Measurements from ENCODE around the gene LRP8. TPM values are rescaled to one million over a fixed set of nuclear protein-coding genes. Genes with fewer than 3 reads are reported as not detected.

LRP8 gene
- total and polyA plus RNA-seq, 2 of the 13 experiments (the other 11 are each of a cell fraction or from before 2014, with no cell fraction given) = 17.3 to 17.4 TPM

DNA sequence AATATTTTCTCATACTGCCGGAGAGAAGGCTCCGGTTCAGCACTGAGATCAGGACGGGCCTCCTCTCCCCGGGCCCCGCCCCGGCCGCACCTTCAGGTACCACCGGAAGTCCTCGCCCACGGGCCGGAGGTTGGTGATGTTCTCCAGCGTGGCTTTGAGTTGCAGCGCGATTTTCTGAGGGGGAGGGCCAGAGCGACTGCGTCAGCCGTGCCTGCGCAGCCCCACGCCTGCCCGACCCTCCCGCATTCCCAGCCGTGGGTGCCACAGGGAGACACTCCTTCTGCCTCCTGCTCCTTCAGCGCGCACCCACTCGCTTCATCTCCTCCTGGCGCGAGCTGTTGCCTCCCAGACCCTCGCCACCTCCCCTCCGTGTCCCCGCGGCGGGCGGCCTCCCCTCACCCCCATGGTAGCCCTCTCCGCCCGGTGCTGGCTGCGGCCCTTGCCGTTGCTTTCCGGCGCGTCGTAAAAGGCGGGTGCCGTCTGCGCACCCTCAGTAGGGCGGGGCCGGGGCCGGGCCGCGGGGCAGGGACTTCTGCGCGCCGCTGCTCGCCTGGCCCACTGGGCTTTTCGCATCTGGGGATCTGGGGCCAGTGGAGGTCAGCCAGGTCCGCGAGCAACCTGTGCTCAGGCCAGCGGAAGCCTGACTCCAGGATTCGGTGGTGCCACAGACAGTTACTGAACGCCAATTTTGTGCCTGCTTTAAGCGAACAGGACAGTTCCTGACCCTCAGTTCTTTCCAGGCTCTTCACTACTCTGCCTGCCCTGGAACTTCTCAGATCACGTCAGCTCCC, 107.5 kb downstream of the LRP8 start, which contains the start of gene CZIB (continued):
- peak; percentile 98 for TF ChIP-seq ZBED4 (CRISPR knock-in tag; IDR thresholded peaks at IDR 0.05; ENCODE audit: borderline replicate concordance)
- TF ChIP-seq DNMT1 (CRISPR knock-in tag; IDR thresholded peaks at IDR 0.05) = peak; percentile 91
- no peak for TF ChIP-seq ZNF766 (CRISPR knock-in tag; IDR thresholded peaks at IDR 0.05; ENCODE audit: borderline replicate concordance)
- no peak for TF ChIP-seq TERF1 (CRISPR knock-in tag; IDR thresholded peaks at IDR 0.05)
- peak; percentile 73 for TF ChIP-seq GABPA (IDR thresholded peaks at IDR 0.05; ENCODE audit: low read depth, low read length)
- TF ChIP-seq GABPA (CRISPR knock-in tag; IDR thresholded peaks at IDR 0.05; ENCODE audit: low read depth) = peak; percentile 92
- TF ChIP-seq ZNF530 (CRISPR knock-in tag; IDR thresholded peaks at IDR 0.05; ENCODE audit: low read depth) = no peak
- peak; percentile 77; the same call in 1 of the 2 replicates for TF ChIP-seq ZNF317 (CRISPR knock-in tag; IDR thresholded peaks at IDR 0.05)
- peak; percentile 95; the same call in 1 of the 2 replicates for TF ChIP-seq NFKB2 (CRISPR knock-in tag; IDR thresholded peaks at IDR 0.05; ENCODE audit: borderline replicate concordance)
- peak; percentile 57; the same call in 1 of the 2 replicates for TF ChIP-seq ZNF607 (CRISPR knock-in tag; IDR thresholded peaks at IDR 0.05; ENCODE audit: borderline replicate concordance)
- peak; percentile 86; the same call in 1 of the 2 replicates for TF ChIP-seq ZNF513 (CRISPR knock-in tag; conservative IDR thresholded peaks at IDR 0.05)
- peak; percentile 95 for TF ChIP-seq ZBTB38 (CRISPR knock-in tag; IDR thresholded peaks at IDR 0.05)
- peak; percentile 95 for TF ChIP-seq BRD4 (CRISPR knock-in tag; IDR thresholded peaks at IDR 0.05)
- peak; percentile 96 to 97 for TF ChIP-seq POLR2A (IDR thresholded peaks at IDR 0.05; ENCODE audit: insufficient read depth in 1 of 2, low read depth in 2 of 2, low read length in 2 of 2)
- TF ChIP-seq NFATC3 (CRISPR knock-in tag; IDR thresholded peaks at IDR 0.05) = 0 out of 2 replicates have a peak, but pooled peaks have one; percentile 85
- peak; percentile 69; the same call in 1 of the 2 replicates for TF ChIP-seq ZNF879 (CRISPR knock-in tag; IDR thresholded peaks at IDR 0.05)
- TF ChIP-seq NR2F1 (CRISPR knock-in tag; IDR thresholded peaks at IDR 0.05) = peak; percentile 33 to 56; a peak in 2 of 4 replicates
- no peak; the same call in 1 of the 2 replicates for TF ChIP-seq DPF2 (CRISPR knock-in tag; IDR thresholded peaks at IDR 0.05; ENCODE audit: borderline replicate concordance, low read depth)
- 0 out of 2 replicates have a peak, but pooled peaks have one; percentile 76 for TF ChIP-seq RARG (CRISPR knock-in tag; IDR thresholded peaks at IDR 0.05; ENCODE audit: low read depth)
- peak; percentile 93 for TF ChIP-seq AGO2 (optimal IDR thresholded peaks at IDR 0.05; ENCODE audit: low read depth, low read length)
- TF ChIP-seq ERF (CRISPR knock-in tag; IDR thresholded peaks at IDR 0.05) = peak; percentile 95
